Measurements from ENCODE around the gene SLC27A6. TPM values are rescaled to one million over a fixed set of nuclear protein-coding genes. Genes with fewer than 3 reads are reported as not detected.

The SLC27A6 gene
- total and polyA plus RNA-seq, 10 of the 15 experiments (the other 5 are each of a cell fraction or from before 2014, with no cell fraction given): not detected

- H3K27me3 ChIP-seq (replicated peaks in 1 of 2; ENCODE audit: control insufficient read depth in 2 of 2, insufficient read depth in 2 of 2, low read length in 1 of 2): no peaks in the 10 kb centered on the region
- POLR2A ChIA-PET: no interaction called here
- no peak overlapping the region for H3K27ac ChIP-seq (ENCODE audit: control insufficient read depth, insufficient read depth)
- RAD21 ChIA-PET (ENCODE audit: unreplicated experiment): no interaction called here
- no peaks in the 10 kb centered on the region for H3K79me2 ChIP-seq (ENCODE audit: control insufficient read depth, insufficient read depth, low read length)
- no peak for ATAC-seq
- in situ Hi-C loops (cut with MboI): no loop called here
- no peak for DNase-seq (ENCODE audit: low read depth, low spot score)
- TF ChIP-seq CREM (IDR thresholded peaks at IDR 0.05; ENCODE audit: low read depth) (no peak), RUNX3 (IDR thresholded peaks at IDR 0.05; ENCODE audit: low read length) (no peak)
- BruUV-seq (replicated peaks): no TSS peak
- H3K4me3 ChIP-seq: no peak overlapping the region
- WGBS (ENCODE audit: insufficient coverage, insufficient replicate concordance, low lambda C conversion rate, missing lambda C conversion rate): 0% methylated on average over 2 of the region's 2 CpGs
- intact Hi-C loops (cut with micrococcal nuclease; ENCODE audit: unreplicated experiment): no loop called here
- FAIRE-seq: no peak
- no peak overlapping the region for H3K9ac ChIP-seq (ENCODE audit: control insufficient read depth, insufficient read depth, low read length)
- no peaks in the 10 kb centered on the region for H3K9me3 ChIP-seq (replicated peaks; ENCODE audit: control insufficient read depth, insufficient read depth, low read length)
- CTCF ChIA-PET: no interaction called here
- H3K4me1 ChIP-seq (ENCODE audit: control insufficient read depth, insufficient read depth, low read length): no peaks in the 10 kb centered on the region
- SMC1A ChIA-PET (ENCODE audit: uncharacterized antibody, unreplicated experiment): no interaction called here
- H4K20me1 ChIP-seq (ENCODE audit: control insufficient read depth, insufficient read depth): no peaks in the 10 kb centered on the region
- H3K4me2 ChIP-seq (ENCODE audit: control insufficient read depth, insufficient read depth): no peak overlapping the region
- no peak overlapping the region for H2AFZ ChIP-seq (ENCODE audit: control insufficient read depth, low read depth, low read length)
- H3K36me3 ChIP-seq (ENCODE audit: control insufficient read depth in 2 of 2, insufficient read depth in 2 of 2, low read length in 1 of 2): no peaks in the 10 kb centered on the region
These were observed 9.1 kb upstream of the SLC27A6 start for GRCh38 chr5:128956164-128956563.

- no peak for ATAC-seq
- H3K27me3 ChIP-seq (replicated peaks in 1 of 2; ENCODE audit: control insufficient read depth in 2 of 2, insufficient read depth in 2 of 2, low read length in 1 of 2): no peaks in the 10 kb centered on the region; a peak in 2 of 4 replicates
- H3K4me1 ChIP-seq (ENCODE audit: control insufficient read depth, insufficient read depth, low read length): no peaks in the 10 kb centered on the region
- no peak overlapping the region for H3K27ac ChIP-seq (ENCODE audit: control insufficient read depth, insufficient read depth)
- ChIA-PET CTCF (no interaction called here), SMC1A (ENCODE audit: uncharacterized antibody, unreplicated experiment) (no interaction called here), RAD21 (ENCODE audit: unreplicated experiment) (no interaction called here), POLR2A (no interaction called here)
- intact Hi-C loops (cut with micrococcal nuclease; ENCODE audit: unreplicated experiment) (no loop called here), in situ Hi-C loops (cut with MboI) (no loop called here)
- H4K20me1 ChIP-seq (ENCODE audit: control insufficient read depth, insufficient read depth): no peaks in the 10 kb centered on the region
- no peak for DNase-seq (ENCODE audit: low read depth, low spot score)
- H3K9ac ChIP-seq (ENCODE audit: control insufficient read depth, insufficient read depth, low read length): no peak overlapping the region
- H2AFZ ChIP-seq (ENCODE audit: control insufficient read depth, low read depth, low read length): no peak overlapping the region
- no TSS peak for BruUV-seq (replicated peaks)
- no peaks in the 10 kb centered on the region for H3K36me3 ChIP-seq (ENCODE audit: control insufficient read depth in 2 of 2, insufficient read depth in 2 of 2, low read length in 1 of 2)
- no peak for FAIRE-seq
- 51% methylated on average over 6 of the region's 6 CpGs for WGBS (ENCODE audit: insufficient coverage, insufficient replicate concordance, low lambda C conversion rate, missing lambda C conversion rate)
- H3K4me3 ChIP-seq: no peak overlapping the region
- H3K9me3 ChIP-seq (replicated peaks; ENCODE audit: control insufficient read depth, insufficient read depth, low read length): no peaks in the 10 kb centered on the region
- H3K79me2 ChIP-seq (ENCODE audit: control insufficient read depth, insufficient read depth, low read length): no peaks in the 10 kb centered on the region
- no peak overlapping the region for H3K4me2 ChIP-seq (ENCODE audit: control insufficient read depth, insufficient read depth)
- TF ChIP-seq POU2F2 (IDR thresholded peaks at IDR 0.05; ENCODE audit: borderline replicate concordance, low read depth, low read length): no peak
- TF ChIP-seq EED (IDR thresholded peaks at IDR 0.05; ENCODE audit: low read depth): no peak
- no peak for TF ChIP-seq CTCF (IDR thresholded peaks at IDR 0.05 in 2 of 3, conservative IDR thresholded peaks at IDR 0.05 in 1 of 3; ENCODE audit: control insufficient read depth in 2 of 3, extremely low read depth in 1 of 3, insufficient read depth in 1 of 3, low read depth in 3 of 3, low read length in 3 of 3)
- no peak for TF ChIP-seq HDAC2 (IDR thresholded peaks at IDR 0.05)
- TF ChIP-seq CUX1 (IDR thresholded peaks at IDR 0.05; ENCODE audit: insufficient replicate concordance, low read depth, low read length): no peak
- no peak for TF ChIP-seq SUZ12 (IDR thresholded peaks at IDR 0.05; ENCODE audit: unreplicated experiment)
- TF ChIP-seq CREB1 (IDR thresholded peaks at IDR 0.05; ENCODE audit: low read depth): no peak
These were observed 3.1 kb upstream of the SLC27A6 start for GRCh38 chr5:128962211-128962610.
